ENCODE measurements around the gene FAM200C. TPM values are rescaled to one million over a fixed set of nuclear protein-coding genes. Genes with fewer than 3 reads are reported as not detected.

Gene FAM200C
- total RNA-seq, 1 donor from 2014 or later = 4.2 TPM

GRCh38 chr5:160421625-160422258, 21.9 kb upstream of the FAM200C start, which contains the start of gene PTTG1:
Gene PTTG1, plus strand, starts transcription at chr5:160421855. Its CDS starts 458 bp downstream, at chr5:160422313.
- ATAC-seq = peak; percentile 87
- intact Hi-C loops (cut with DNase I) = no loop called here
- DNase-seq (ENCODE audit: missing footprints) = peak; percentile 98

- no peak for DNase-seq (ENCODE audit: missing footprints)
- intact Hi-C loops (cut with DNase I) = no loop called here
- no peak for ATAC-seq
Measured at GRCh38 chr5:160420331-160420610, 20.4 kb upstream of the FAM200C start.

- ATAC-seq (no peak), DNase-seq (ENCODE audit: missing footprints) (no peak)
- intact Hi-C loops (cut with DNase I) = no loop called here
Measured at GRCh38 chr5:160419458-160420330, 19.8 kb upstream of the FAM200C start.

GRCh38 chr5:160418561-160419457, 19.0 kb upstream of the FAM200C start, which contains the start of gene SLU7:
Gene SLU7, minus strand, starts transcription at chr5:160419081. Its CDS starts 3,787 bp downstream, at chr5:160415294.
- DNase-seq (ENCODE audit: missing footprints) (peak; percentile 95), ATAC-seq (peak; percentile 95)
- intact Hi-C loops (cut with DNase I) = no loop called here

GRCh38 chr5:160398806-160399205, 1.0 kb downstream of the FAM200C start:
- ATAC-seq (no peak), DNase-seq (ENCODE audit: missing footprints) (no peak)
- intact Hi-C loops (cut with DNase I) = no loop called here

GRCh38 chr5:160397492-160397891, 2.4 kb downstream of the FAM200C start:
- ATAC-seq (no peak), DNase-seq (ENCODE audit: missing footprints) (no peak)
- intact Hi-C loops (cut with DNase I) = no loop called here

GRCh38 chr5:160395111-160395510, 4.7 kb downstream of the FAM200C start:
- ATAC-seq (no peak), DNase-seq (ENCODE audit: missing footprints) (no peak)
- intact Hi-C loops (cut with DNase I) = no loop called here

GRCh38 chr5:160390787-160391696, 8.8 kb downstream of the FAM200C start:
- no peak for ATAC-seq
- no peak for DNase-seq (ENCODE audit: missing footprints)
- intact Hi-C loops (cut with DNase I) = loop anchor here (2.0 to 5.0 kb wide), 2 partner anchors 192 to 369 kb away; no protein-coding TSS in a partner anchor

- ATAC-seq (no peak), DNase-seq (ENCODE audit: missing footprints) (no peak)
- intact Hi-C loops (cut with DNase I) = no loop called here
Measured at GRCh38 chr5:160387445-160387844, 12.4 kb downstream of the FAM200C start.

- intact Hi-C loops (cut with DNase I) = no loop called here
- DNase-seq (ENCODE audit: missing footprints) (no peak), ATAC-seq (no peak)
Measured at GRCh38 chr5:160385496-160385895, 14.4 kb downstream of the FAM200C start.

GRCh38 chr5:160384681-160385080, 15.2 kb downstream of the FAM200C start:
- intact Hi-C loops (cut with DNase I) = no loop called here
- no peak for ATAC-seq
- DNase-seq (ENCODE audit: missing footprints) = no peak

GRCh38 chr5:160382346-160382745, 17.5 kb downstream of the FAM200C start:
- DNase-seq (ENCODE audit: missing footprints) (no peak), ATAC-seq (no peak)
- intact Hi-C loops (cut with DNase I) = no loop called here

GRCh38 chr5:160380041-160380440, 19.8 kb downstream of the FAM200C start:
- ATAC-seq = no peak
- intact Hi-C loops (cut with DNase I) = no loop called here
- DNase-seq (ENCODE audit: missing footprints) = no peak

GRCh38 chr5:160379511-160379910, 20.3 kb downstream of the FAM200C start:
- DNase-seq (ENCODE audit: missing footprints) (no peak), ATAC-seq (peak; percentile 46)
- intact Hi-C loops (cut with DNase I) = no loop called here

- ATAC-seq (no peak), DNase-seq (ENCODE audit: missing footprints) (no peak)
- intact Hi-C loops (cut with DNase I) = no loop called here
Measured at GRCh38 chr5:160378330-160378729, 21.5 kb downstream of the FAM200C start.

- ATAC-seq = no peak
- intact Hi-C loops (cut with DNase I) = no loop called here
- no peak for DNase-seq (ENCODE audit: missing footprints)
Measured at GRCh38 chr5:160377651-160378050, 22.2 kb downstream of the FAM200C start.

- no peak for ATAC-seq
- intact Hi-C loops (cut with DNase I) = no loop called here
Measured at GRCh38 chr5:160376416-160376815, 23.4 kb downstream of the FAM200C start.

GRCh38 chr5:160375701-160376100, 24.2 kb downstream of the FAM200C start:
- no peak for DNase-seq (ENCODE audit: missing footprints)
- intact Hi-C loops (cut with DNase I) = no loop called here
- ATAC-seq = no peak

More at GRCh38 chr5:160376416-160376815, 23.4 kb downstream of the FAM200C start:
- no peak for DNase-seq (ENCODE audit: missing footprints)
